Hindlimb muscle (tissue), 1 donor: ENCODE measurements around the gene EXOC3L2. TPM values are rescaled to one million over a fixed set of nuclear protein-coding genes. Genes with fewer than 3 reads are reported as not detected.

Experiments
- DNase-seq: peaks from one replicate; pipeline ENCODE4 v3.0.0-alpha.2; 2013
- polyA plus RNA-seq: library from polyadenylated mRNA; unstranded; fragments of 120-200 nt; gene quantifications from one replicate; pipeline ENCODE4 v1.2.1, GENCODE V29; 2013; ENCODE audit not compliant: insufficient read length

EXOC3L2 gene
- polyA plus RNA-seq, 1 donor: 3.0 TPM

- no peak for DNase-seq
Measured at GRCh38 chr19:45218911-45219743, 26.1 kb downstream of the EXOC3L2 start.

- DNase-seq: no peak
Measured at GRCh38 chr19:45218426-45218825, 26.8 kb downstream of the EXOC3L2 start.

GRCh38 chr19:45217957-45218334 lies 27.3 kb downstream of the EXOC3L2 start:
- no peak for DNase-seq

GRCh38 chr19:45217193-45217956 lies 27.8 kb downstream of the EXOC3L2 start:
- DNase-seq: no peak

GRCh38 chr19:45216667-45217066 lies 28.5 kb downstream of the EXOC3L2 start:
- DNase-seq: peak; percentile 12

GRCh38 chr19:45215391-45216191 lies 29.6 kb downstream of the EXOC3L2 start:
- no peak for DNase-seq

GRCh38 chr19:45213031-45213430 lies 32.2 kb downstream of the EXOC3L2 start:
- DNase-seq: no peak

- DNase-seq: peak; percentile 12
Measured at GRCh38 chr19:45211751-45212381, 33.3 kb downstream of the EXOC3L2 start.

GRCh38 chr19:45206328-45206727 lies 38.9 kb downstream of the EXOC3L2 start:
- no peak for DNase-seq

- DNase-seq: no peak
Measured at GRCh38 chr19:45205810-45206209, 39.4 kb downstream of the EXOC3L2 start.

GRCh38 chr19:45202637-45203036 lies 42.6 kb downstream of the EXOC3L2 start:
- no peak for DNase-seq

GRCh38 chr19:45200568-45200967 lies 44.6 kb downstream of the EXOC3L2 start:
- no peak for DNase-seq

GRCh38 chr19:45195764-45196163 lies 49.4 kb downstream of the EXOC3L2 start:
- no peak for DNase-seq

GRCh38 chr19:45191375-45191774 lies 53.8 kb downstream of the EXOC3L2 start:
- DNase-seq: no peak

GRCh38 chr19:45189971-45190370 lies 55.2 kb downstream of the EXOC3L2 start:
- DNase-seq: no peak

- DNase-seq: no peak
Measured at GRCh38 chr19:45187421-45188100, 57.6 kb downstream of the EXOC3L2 start.

- no peak for DNase-seq
Measured at GRCh38 chr19:45186509-45187334, 58.5 kb downstream of the EXOC3L2 start.

- DNase-seq: no peak
Measured at GRCh38 chr19:45184115-45184514, 61.1 kb downstream of the EXOC3L2 start.

- no peak for DNase-seq
Measured at GRCh38 chr19:45182758-45183157, 62.4 kb downstream of the EXOC3L2 start.

GRCh38 chr19:45180936-45181335 lies 64.3 kb downstream of the EXOC3L2 start:
- no peak for DNase-seq

GRCh38 chr19:45179892-45180370 lies 65.3 kb downstream of the EXOC3L2 start:
- DNase-seq: no peak
